Measurements from ENCODE around the gene KIF3C. TPM values are rescaled to one million over a fixed set of nuclear protein-coding genes. Genes with fewer than 3 reads are reported as not detected.
"Not testable (repeated sequence)": the region's sequence is repeated elsewhere in the genome, so short reads cannot be mapped to it uniquely, and the experiment has no call there.

KIF3C gene
- total RNA-seq, 1 donor from 2014 or later, result 29.7 TPM

GRCh38 chr2:26018184-26019055 lies 36.1 kb upstream of the KIF3C start:
- DNase-seq (ENCODE audit: extremely low spot score, unreplicated experiment), result peak; percentile 88
- no peaks in the 10 kb centered on the region for H3K27me3 Mint-ChIP-seq (ENCODE audit: unreplicated experiment)
- TF ChIP-seq CTCF (IDR thresholded peaks at IDR 0.05), result no peak
- H3K9me3 Mint-ChIP-seq (ENCODE audit: unreplicated experiment), result no peaks in the 10 kb centered on the region
- H3K4me1 Mint-ChIP-seq (ENCODE audit: unreplicated experiment), result peaks cover 20% of the 10 kb centered on the region
- peak overlapping the region; percentile 67 for H3K27ac Mint-ChIP-seq (ENCODE audit: unreplicated experiment)
- no peak overlapping the region for H3K4me3 Mint-ChIP-seq (ENCODE audit: unreplicated experiment)
- H3K36me3 Mint-ChIP-seq (ENCODE audit: unreplicated experiment), result no peaks in the 10 kb centered on the region

- peak overlapping the region; percentile 67 for H3K27ac Mint-ChIP-seq (ENCODE audit: unreplicated experiment)
- H3K36me3 Mint-ChIP-seq (ENCODE audit: unreplicated experiment), result no peaks in the 10 kb centered on the region
- H3K4me1 Mint-ChIP-seq (ENCODE audit: unreplicated experiment), result peaks cover 23% of the 10 kb centered on the region
- no peaks in the 10 kb centered on the region for H3K9me3 Mint-ChIP-seq (ENCODE audit: unreplicated experiment)
- no peak for DNase-seq (ENCODE audit: extremely low spot score, unreplicated experiment)
- no peak overlapping the region for H3K4me3 Mint-ChIP-seq (ENCODE audit: unreplicated experiment)
- no peak for TF ChIP-seq CTCF (IDR thresholded peaks at IDR 0.05)
- H3K27me3 Mint-ChIP-seq (ENCODE audit: unreplicated experiment), result no peaks in the 10 kb centered on the region
Measured at GRCh38 chr2:26017464-26018183, 35.3 kb upstream of the KIF3C start.

GRCh38 chr2:26016706-26017045 lies 34.4 kb upstream of the KIF3C start:
- H3K4me3 Mint-ChIP-seq (ENCODE audit: unreplicated experiment), result not testable (repeated sequence)

GRCh38 chr2:26016012-26016705 lies 33.9 kb upstream of the KIF3C start:
- no peak overlapping the region for H3K4me3 Mint-ChIP-seq (ENCODE audit: unreplicated experiment)
- no peaks in the 10 kb centered on the region for H3K9me3 Mint-ChIP-seq (ENCODE audit: unreplicated experiment)
- no peak for TF ChIP-seq CTCF (IDR thresholded peaks at IDR 0.05)
- H3K4me1 Mint-ChIP-seq (ENCODE audit: unreplicated experiment), result peaks cover 32% of the 10 kb centered on the region
- H3K27me3 Mint-ChIP-seq (ENCODE audit: unreplicated experiment), result no peaks in the 10 kb centered on the region
- no peak overlapping the region for H3K27ac Mint-ChIP-seq (ENCODE audit: unreplicated experiment)
- DNase-seq (ENCODE audit: extremely low spot score, unreplicated experiment), result no peak
- H3K36me3 Mint-ChIP-seq (ENCODE audit: unreplicated experiment), result no peaks in the 10 kb centered on the region

More at GRCh38 chr2:26016706-26017045, 34.4 kb upstream of the KIF3C start:
- H3K36me3 Mint-ChIP-seq (ENCODE audit: unreplicated experiment); H3K27ac Mint-ChIP-seq (ENCODE audit: unreplicated experiment); H3K9me3 Mint-ChIP-seq (ENCODE audit: unreplicated experiment); DNase-seq (ENCODE audit: extremely low spot score, unreplicated experiment); H3K27me3 Mint-ChIP-seq (ENCODE audit: unreplicated experiment): not testable (repeated sequence)
- H3K4me1 Mint-ChIP-seq (ENCODE audit: unreplicated experiment), result peaks cover 31% of the 10 kb centered on the region

GRCh38 chr2:26013668-26014067 lies 31.4 kb upstream of the KIF3C start:
- DNase-seq (ENCODE audit: extremely low spot score, unreplicated experiment), result no peak
- no peak overlapping the region for H3K4me3 Mint-ChIP-seq (ENCODE audit: unreplicated experiment)
- no peaks in the 10 kb centered on the region for H3K27me3 Mint-ChIP-seq (ENCODE audit: unreplicated experiment)
- TF ChIP-seq CTCF (IDR thresholded peaks at IDR 0.05), result no peak
- H3K36me3 Mint-ChIP-seq (ENCODE audit: unreplicated experiment), result no peaks in the 10 kb centered on the region
- no peak overlapping the region for H3K27ac Mint-ChIP-seq (ENCODE audit: unreplicated experiment)
- H3K4me1 Mint-ChIP-seq (ENCODE audit: unreplicated experiment), result peaks cover 29% of the 10 kb centered on the region
- no peaks in the 10 kb centered on the region for H3K9me3 Mint-ChIP-seq (ENCODE audit: unreplicated experiment)
